SK-N-MC (cell line): ENCODE results near the gene TSPAN7.

Source experiments
- DNase-seq: peaks from one replicate; pipeline ENCODE4 v3.0.0-alpha.2; 2011; ENCODE audit warnings: low read depth, low spot score
- H3K27ac ChIP-seq: fragments of 200-600 bp; sonication (generic); 2 replicates; pipeline ENCODE4 v1.5.1; 2016; ENCODE audit warnings: mixed run types
- H3K36me3 ChIP-seq: fragments of 200-600 bp; sonication (generic); 2 replicates; pipeline ENCODE4 v1.6.1; 2017; ENCODE audit warnings: antibody characterized with exemption, low read length, mixed read lengths; ENCODE audit not compliant: insufficient read depth
- H3K4me3 ChIP-seq: fragments of 200-600 bp; sonication (generic); 2 replicates; pipeline ENCODE4 v1.5.1; 2016
- H3K9ac ChIP-seq: fragments of 200-600 bp; sonication (generic); 2 replicates; pipeline ENCODE4 v1.8.0; 2017; ENCODE audit warnings: mixed run types, mixed read lengths; ENCODE audit not compliant: insufficient read length
- H3K9me3 ChIP-seq: fragments of 200-600 bp; sonication (generic); 2 replicates; pipeline ENCODE4 v1.6.1; 2017; ENCODE audit warnings: low read depth, mild to moderate bottlenecking, antibody characterized with exemption, low read length, moderate library complexity, mixed read lengths
- EZH2 ChIP-seq: fragments of 200-600 bp; sonication (generic); IDR thresholded peaks from one replicate; pipeline ENCODE4 v1.6.1; 2017; ENCODE audit warnings: antibody characterized with exemption
- FOXP2 ChIP-seq: optimal IDR thresholded peaks from 2 replicates; pipeline ENCODE3; 2011; ENCODE audit warnings: mild to moderate bottlenecking, moderate library complexity; ENCODE audit not compliant: insufficient read depth; ENCODE audit errors: extremely low read length, control extremely low read depth
- POLR2AphosphoS5 ChIP-seq: IDR thresholded peaks from 2 replicates; pipeline ENCODE4 v1.6.1; 2012; ENCODE audit warnings: mild to moderate bottlenecking, low read depth, low read length, borderline replicate concordance

The TSPAN7 gene

DNA sequence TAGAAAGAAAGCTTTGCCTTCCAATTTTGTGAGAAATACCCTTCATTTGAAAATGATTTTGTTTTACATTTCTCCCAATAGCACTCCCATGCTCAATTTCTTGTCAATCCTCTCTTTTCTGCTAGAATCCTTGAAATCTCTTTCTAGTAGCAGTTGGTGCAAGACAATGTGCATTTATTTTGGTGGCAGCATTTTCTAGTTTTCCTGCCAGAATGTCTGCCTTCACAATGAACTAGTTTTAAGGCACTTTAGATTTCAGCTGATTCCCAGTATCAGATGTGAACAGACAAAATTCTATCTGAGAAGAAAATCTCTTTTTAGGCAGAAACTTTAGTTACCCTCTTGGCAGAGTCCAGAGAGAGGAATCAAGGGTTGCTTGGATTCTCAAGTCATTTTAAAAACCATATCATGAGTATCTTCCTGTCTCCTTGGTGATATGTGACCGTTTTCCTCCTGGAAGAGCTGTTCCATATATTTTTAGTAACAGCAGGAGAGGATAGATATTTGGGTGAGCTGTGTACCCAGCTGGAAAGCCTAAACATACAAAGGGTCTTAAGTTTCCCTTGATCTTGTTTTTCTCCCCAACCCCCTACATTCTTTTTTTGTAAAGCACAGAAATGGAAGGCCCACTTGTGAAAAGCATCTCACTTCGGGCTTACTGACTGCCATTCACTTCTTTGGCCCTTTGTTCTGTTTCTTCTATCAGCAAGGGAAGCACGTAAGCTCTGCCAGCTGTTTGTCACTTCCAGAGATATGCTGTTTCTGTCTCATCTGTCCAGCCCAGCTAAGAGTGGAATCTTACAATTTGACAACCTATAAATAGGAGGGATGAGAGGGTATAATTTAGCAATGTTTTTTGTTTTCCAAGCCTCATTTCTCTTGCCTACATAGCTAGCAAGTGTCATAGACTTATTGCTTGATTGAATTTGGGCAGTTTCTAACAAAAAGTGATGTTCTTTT is 38.7 kb downstream of the TSPAN7 start:
- H3K9ac ChIP-seq = no peak overlapping the region
- no peak overlapping the region for H3K4me3 ChIP-seq
- no peak for DNase-seq
- H3K27ac ChIP-seq = no peak overlapping the region
- no peaks in the 10 kb centered on the region for H3K9me3 ChIP-seq
- H3K36me3 ChIP-seq = no peaks in the 10 kb centered on the region
- TF ChIP-seq FOXP2 (no peak), POLR2AphosphoS5 (no peak), EZH2 (no peak)

DNA sequence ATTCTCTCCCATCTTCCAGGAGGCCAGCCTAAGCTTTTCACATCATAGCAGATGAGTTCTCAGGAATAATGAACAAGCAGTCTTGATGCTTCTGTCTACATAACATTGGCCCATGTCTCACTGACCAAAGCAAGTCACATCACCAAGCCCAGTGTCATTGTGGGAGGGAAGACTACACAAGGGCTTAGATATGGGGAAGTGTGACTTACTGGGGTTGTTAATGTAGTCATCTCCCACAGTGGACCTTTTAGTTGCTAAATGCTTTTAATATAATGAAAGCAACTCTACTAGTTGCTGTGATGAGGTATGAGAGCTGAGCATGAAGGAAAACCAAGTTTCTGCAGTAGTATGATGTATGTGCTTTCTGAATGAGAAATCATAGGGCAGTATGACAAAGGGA is 40.5 kb downstream of the TSPAN7 start:
- no peaks in the 10 kb centered on the region for H3K36me3 ChIP-seq
- TF ChIP-seq FOXP2 (no peak), POLR2AphosphoS5 (no peak), EZH2 (no peak)
- no peaks in the 10 kb centered on the region for H3K9me3 ChIP-seq
- no peak overlapping the region for H3K27ac ChIP-seq
- H3K9ac ChIP-seq = no peak overlapping the region
- no peak overlapping the region for H3K4me3 ChIP-seq
- DNase-seq = no peak

DNA sequence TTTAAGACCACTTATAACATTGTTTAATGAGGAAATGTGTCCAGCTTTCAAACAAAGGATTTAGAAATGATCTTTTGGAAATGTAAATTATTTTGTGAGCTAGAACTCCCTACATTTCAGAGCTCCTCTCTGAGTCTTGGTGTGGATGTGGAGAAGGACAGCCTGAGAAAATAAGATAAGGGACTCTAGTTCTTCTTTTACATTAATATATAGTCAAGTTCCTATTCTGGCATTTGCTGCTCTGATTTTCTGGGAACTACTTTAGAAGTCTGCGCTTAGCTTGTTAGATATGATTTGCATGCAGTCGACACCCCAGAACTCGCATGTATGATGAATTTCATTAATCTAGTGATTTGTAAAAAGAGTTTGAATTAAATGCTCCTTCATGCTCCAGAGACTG is 45.5 kb downstream of the TSPAN7 start:
- no peaks in the 10 kb centered on the region for H3K9me3 ChIP-seq
- DNase-seq = no peak
- TF ChIP-seq POLR2AphosphoS5 (no peak), EZH2 (no peak), FOXP2 (no peak)
- no peak overlapping the region for H3K27ac ChIP-seq
- H3K9ac ChIP-seq = no peak overlapping the region
- no peak overlapping the region for H3K4me3 ChIP-seq
- H3K36me3 ChIP-seq = no peaks in the 10 kb centered on the region

DNA sequence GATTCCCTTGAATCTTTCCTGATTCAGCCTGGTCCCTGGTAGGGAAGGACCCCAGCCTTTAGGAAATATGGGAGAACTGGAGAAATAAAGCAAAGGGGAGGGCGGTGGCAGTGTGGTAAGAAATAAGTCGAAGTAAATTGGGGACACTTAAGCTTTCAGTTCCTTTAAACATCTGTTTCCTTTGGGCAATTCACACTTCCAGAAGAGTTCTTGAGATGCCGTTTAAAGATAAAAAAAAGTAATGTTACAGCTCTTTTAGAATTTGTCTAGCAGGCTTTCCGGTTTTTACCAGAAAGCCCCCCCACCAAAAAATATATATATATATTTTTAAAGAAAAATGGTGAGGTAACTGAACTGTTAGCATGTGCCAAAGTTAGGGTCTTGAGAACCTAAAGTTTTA is 46.6 kb downstream of the TSPAN7 start:
- Histone ChIP-seq H3K4me3 (no peak overlapping the region), H3K9ac (no peak overlapping the region), H3K27ac (no peak overlapping the region), H3K36me3 (no peaks in the 10 kb centered on the region), H3K9me3 (no peaks in the 10 kb centered on the region)
- DNase-seq = no peak
- no peak for TF ChIP-seq EZH2
- no peak for TF ChIP-seq POLR2AphosphoS5
- no peak for TF ChIP-seq FOXP2

DNA sequence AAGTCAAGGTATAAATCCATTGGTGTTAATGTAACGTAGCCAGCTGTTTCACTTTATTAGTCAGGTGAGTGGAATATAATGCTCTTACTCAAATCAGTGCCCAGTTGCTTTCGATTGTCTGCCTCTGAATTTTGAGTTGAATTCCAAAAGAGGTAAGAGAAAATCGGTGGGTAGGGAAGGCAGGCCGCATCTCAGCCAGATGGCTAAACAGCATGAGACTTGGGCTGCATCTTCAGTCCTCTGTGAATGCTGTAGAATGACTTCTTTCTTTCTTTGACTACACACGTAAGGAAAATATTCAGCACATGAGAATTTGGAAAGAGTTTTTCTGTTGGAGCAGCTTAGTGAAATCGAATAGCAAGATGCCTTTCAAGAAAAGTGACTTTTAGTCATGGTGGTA is 49.5 kb downstream of the TSPAN7 start:
- Histone ChIP-seq H3K4me3 (no peak overlapping the region), H3K27ac (no peak overlapping the region)
- TF ChIP-seq FOXP2 (no peak), EZH2 (no peak), POLR2AphosphoS5 (no peak)

DNA sequence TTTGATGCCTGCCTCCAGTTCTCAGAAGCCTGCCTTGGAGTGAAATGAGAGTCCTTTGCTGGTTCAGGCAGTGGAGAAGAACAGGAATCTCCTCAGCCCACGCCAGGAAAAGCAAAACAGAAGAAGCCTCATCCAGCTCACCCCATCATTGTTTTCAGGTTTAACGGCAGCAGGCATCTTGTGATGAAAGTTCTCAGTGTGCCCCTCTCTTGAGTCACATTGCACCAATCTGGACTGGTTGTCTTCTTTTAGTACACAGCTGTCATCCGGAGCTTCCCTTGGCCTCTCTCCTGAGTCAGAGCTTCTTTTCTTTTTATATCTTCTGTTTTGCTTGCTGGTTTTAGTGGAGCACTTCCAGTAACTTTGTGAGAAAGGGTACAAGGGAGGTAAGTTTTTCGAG is 50.9 kb downstream of the TSPAN7 start:
- TF ChIP-seq FOXP2 = no peak
- no peak for TF ChIP-seq POLR2AphosphoS5
- no peak for TF ChIP-seq EZH2
- Histone ChIP-seq H3K4me3 (no peak overlapping the region), H3K9me3 (no peaks in the 10 kb centered on the region), H3K9ac (no peak overlapping the region), H3K27ac (no peak overlapping the region), H3K36me3 (no peaks in the 10 kb centered on the region)
- DNase-seq = no peak

More for the DNA sequence above, 49.5 kb downstream of the TSPAN7 start:
- no peak for DNase-seq
- no peaks in the 10 kb centered on the region for H3K9me3 ChIP-seq
- no peak overlapping the region for H3K9ac ChIP-seq
- no peaks in the 10 kb centered on the region for H3K36me3 ChIP-seq

DNA sequence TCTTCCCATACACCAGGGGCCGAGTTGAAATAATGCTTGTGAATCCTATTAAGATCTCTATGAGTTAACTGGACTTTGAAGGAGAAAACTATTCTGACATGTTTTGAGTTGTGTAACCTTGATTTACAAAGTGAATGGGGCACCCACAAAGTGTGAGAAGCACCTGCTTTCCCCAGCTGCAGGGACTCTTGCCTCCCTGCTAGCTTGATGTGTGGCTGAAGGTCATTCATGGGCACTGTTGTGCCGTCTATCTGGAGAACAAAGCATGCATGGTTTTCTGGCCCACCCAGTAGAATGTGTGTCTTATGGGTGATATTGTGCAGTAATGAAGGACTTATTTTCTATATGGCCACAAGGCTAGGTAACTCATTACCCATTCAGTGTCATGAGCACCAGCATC is 53.1 kb downstream of the TSPAN7 start:
- Histone ChIP-seq H3K9ac (no peak overlapping the region), H3K27ac (no peak overlapping the region), H3K9me3 (no peaks in the 10 kb centered on the region), H3K4me3 (no peak overlapping the region), H3K36me3 (no peaks in the 10 kb centered on the region)
- TF ChIP-seq FOXP2 = no peak
- no peak for TF ChIP-seq EZH2
- no peak for TF ChIP-seq POLR2AphosphoS5
- no peak for DNase-seq

DNA sequence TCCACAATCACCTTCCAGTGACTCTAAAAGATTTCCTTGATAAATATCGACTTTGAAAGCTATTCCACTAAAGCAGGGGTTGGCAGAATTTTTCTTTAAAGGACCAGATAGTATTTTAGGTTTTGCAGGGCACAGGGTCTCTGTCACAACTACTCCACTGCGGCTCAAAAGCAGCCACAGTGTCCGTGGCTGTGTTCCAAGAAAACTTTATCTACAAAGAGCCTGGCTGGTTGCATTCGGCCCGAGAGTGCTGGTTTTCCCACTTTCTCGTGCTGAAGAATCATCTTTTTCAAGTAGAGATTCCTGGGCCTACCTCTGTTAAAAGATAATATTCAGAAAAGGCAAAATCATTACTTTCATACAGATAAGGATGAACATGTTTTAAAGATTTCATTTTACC is 55.6 kb downstream of the TSPAN7 start:
- no peaks in the 10 kb centered on the region for H3K9me3 ChIP-seq
- H3K9ac ChIP-seq = no peak overlapping the region
- H3K36me3 ChIP-seq = no peaks in the 10 kb centered on the region
- no peak overlapping the region for H3K4me3 ChIP-seq
- TF ChIP-seq FOXP2 = no peak
- TF ChIP-seq POLR2AphosphoS5 = no peak
- TF ChIP-seq EZH2 = no peak
- H3K27ac ChIP-seq = no peak overlapping the region
- no peak for DNase-seq
